Glutamatergic neuron (in vitro differentiated cells): ENCODE measurements around the gene HSPB7. TPM values are rescaled to one million over a fixed set of nuclear protein-coding genes. Genes with fewer than 3 reads are reported as not detected.
"Not testable (repeated sequence)": the region's sequence is repeated elsewhere in the genome, so short reads cannot be mapped to it uniquely, and the experiment has no call there.

Source experiments
- DNase-seq: peaks from one replicate; pipeline ENCODE4 v3.0.0; 2022
- H3K27ac Mint-ChIP-seq: one replicate; pipeline ENCODE4 v1.8.0; 2020; ENCODE audit warnings: mild to moderate bottlenecking, mixed read lengths, inconsistent platforms; ENCODE audit not compliant: unreplicated experiment
- H3K27me3 Mint-ChIP-seq: one replicate; pipeline ENCODE4 v1.8.0; 2020; ENCODE audit warnings: mild to moderate bottlenecking, moderate library complexity, mixed read lengths, inconsistent platforms; ENCODE audit not compliant: unreplicated experiment
- H3K36me3 Mint-ChIP-seq: one replicate; pipeline ENCODE4 v1.8.0; 2020; ENCODE audit warnings: mild to moderate bottlenecking, mixed read lengths, inconsistent platforms; ENCODE audit not compliant: unreplicated experiment
- H3K4me1 Mint-ChIP-seq: one replicate; pipeline ENCODE4 v1.8.0; 2020; ENCODE audit warnings: mild to moderate bottlenecking, low read depth, mixed read lengths, inconsistent platforms; ENCODE audit not compliant: unreplicated experiment
- H3K4me3 Mint-ChIP-seq: one replicate; pipeline ENCODE4 v1.8.0; 2020; ENCODE audit warnings: mild to moderate bottlenecking, mixed read lengths, inconsistent platforms; ENCODE audit not compliant: unreplicated experiment
- H3K9me3 Mint-ChIP-seq: one replicate; pipeline ENCODE4 v1.8.0; 2020; ENCODE audit warnings: mild to moderate bottlenecking, moderate library complexity, mixed read lengths, inconsistent platforms; ENCODE audit not compliant: unreplicated experiment
- CTCF ChIP-seq: fragments of 200-600 bp; sonication (generic); IDR thresholded peaks from one replicate; pipeline ENCODE4 v1.5.0; 2021; ENCODE audit not compliant: partially characterized antibody, unreplicated experiment
- total RNA-seq: library from RNA; stranded (reverse); fragmentation: NEBNext Ultra II Directional; extraction: Animal tissue kit (Norgen Biotek cat#: 25700); gene quantifications from one replicate; pipeline ENCODE4 v1.2.1, GENCODE V29; 2021; ENCODE audit not compliant: unreplicated experiment

The HSPB7 gene
- total RNA-seq, 1 donor from 2014 or later, result not detected

DNA sequence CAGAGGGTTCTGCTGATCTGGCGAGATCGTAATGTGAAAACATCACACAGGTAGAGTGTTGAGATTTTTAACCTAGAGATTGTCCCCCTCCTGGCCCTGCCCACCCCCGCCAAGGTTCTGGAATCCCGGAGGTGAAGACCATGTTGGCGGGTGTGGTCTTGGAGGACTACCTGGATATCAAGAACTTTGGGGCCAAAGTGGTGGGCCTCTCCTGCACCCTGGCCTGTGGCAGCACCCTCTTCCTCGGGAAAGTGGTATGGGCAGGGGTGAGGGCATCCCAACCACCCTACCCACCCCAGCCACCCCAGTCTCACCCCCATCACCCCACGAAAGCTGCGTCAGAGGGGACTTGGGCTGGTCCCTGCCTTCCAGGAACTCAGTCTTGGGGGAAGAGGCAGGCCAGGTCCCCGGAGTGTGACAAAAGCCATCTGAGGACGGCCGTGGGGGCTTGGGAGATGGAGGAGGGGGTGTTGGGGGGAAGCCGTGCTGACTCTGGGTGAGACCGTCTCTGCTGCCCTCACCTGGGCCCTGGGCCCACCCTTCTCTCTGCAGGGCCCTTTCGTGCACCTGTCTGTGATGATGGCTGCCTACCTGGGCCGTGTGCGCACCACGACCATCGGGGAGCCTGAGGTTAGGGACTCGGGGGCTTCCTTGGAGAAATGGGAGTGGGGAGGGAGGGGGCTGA is 30.1 kb upstream of the HSPB7 start:
- no peak for DNase-seq
- peaks cover 5% of the 10 kb centered on the region for H3K9me3 Mint-ChIP-seq
- H3K4me1 Mint-ChIP-seq, result no peaks in the 10 kb centered on the region
- peaks cover 3% of the 10 kb centered on the region for H3K27me3 Mint-ChIP-seq
- no peak overlapping the region for H3K27ac Mint-ChIP-seq
- no peak overlapping the region for H3K4me3 Mint-ChIP-seq
- TF ChIP-seq CTCF, result no peak
- H3K36me3 Mint-ChIP-seq, result no peaks in the 10 kb centered on the region

- TF ChIP-seq CTCF, result no peak
- H3K4me1 Mint-ChIP-seq, result no peaks in the 10 kb centered on the region
- DNase-seq, result no peak
- H3K27ac Mint-ChIP-seq, result no peak overlapping the region
- no peaks in the 10 kb centered on the region for H3K36me3 Mint-ChIP-seq
- peaks cover 7% of the 10 kb centered on the region for H3K27me3 Mint-ChIP-seq
- H3K4me3 Mint-ChIP-seq, result no peak overlapping the region
- peaks cover 5% of the 10 kb centered on the region for H3K9me3 Mint-ChIP-seq
Measured at GRCh38 chr1:16046842-16047241, 29.0 kb upstream of the HSPB7 start.

- no peaks in the 10 kb centered on the region for H3K36me3 Mint-ChIP-seq
- H3K4me1 Mint-ChIP-seq, result peaks cover 8% of the 10 kb centered on the region
- peaks cover 6% of the 10 kb centered on the region for H3K9me3 Mint-ChIP-seq
- H3K27me3 Mint-ChIP-seq, result peaks cover 8% of the 10 kb centered on the region
- no peak for TF ChIP-seq CTCF
- H3K27ac Mint-ChIP-seq, result no peak overlapping the region
- H3K4me3 Mint-ChIP-seq, result no peak overlapping the region
- no peak for DNase-seq
Measured at GRCh38 chr1:16043950-16044349, 26.1 kb upstream of the HSPB7 start.

GRCh38 chr1:16043521-16043920 is 25.7 kb upstream of the HSPB7 start, which contains the start of gene CLCNKB:
Gene CLCNKB (plus strand): TSS chr1:16043782. CDS start chr1:16044493, 711 bp downstream.
- peaks cover 8% of the 10 kb centered on the region for H3K4me1 Mint-ChIP-seq
- H3K27ac Mint-ChIP-seq, result no peak within 1 kb of the TSS
- no peak within 1 kb of the TSS for H3K4me3 Mint-ChIP-seq
- peaks cover 6% of the 10 kb centered on the region for H3K9me3 Mint-ChIP-seq
- DNase-seq, result no peak
- peaks cover 8% of the 10 kb centered on the region for H3K27me3 Mint-ChIP-seq
- no peaks in the 10 kb centered on the region for H3K36me3 Mint-ChIP-seq
- no peak for TF ChIP-seq CTCF

- not testable (repeated sequence) for H3K4me1 Mint-ChIP-seq, H3K4me3 Mint-ChIP-seq, H3K36me3 Mint-ChIP-seq, DNase-seq, H3K27me3 Mint-ChIP-seq, H3K9me3 Mint-ChIP-seq, H3K27ac Mint-ChIP-seq
Measured at GRCh38 chr1:16042654-16043053, 24.8 kb upstream of the HSPB7 start.
